ENCODE results near the gene SLC25A47.

Gene SLC25A47

GRCh38 chr14:100278702-100279101 is 44.4 kb upstream of the SLC25A47 start:
- Histone ChIP-seq H3K79me2 (ENCODE audit: control insufficient read depth, low read length) (peaks cover 68% of the 10 kb centered on the region), H3K4me2 (ENCODE audit: low read length) (no peak overlapping the region), H3K4me1 (ENCODE audit: control insufficient read depth, low read length) (peaks cover 4% of the 10 kb centered on the region), H4K20me1 (ENCODE audit: control insufficient read depth, insufficient read depth, low read depth, low read length) (peaks cover 12% of the 10 kb centered on the region), H3K27me3 (ENCODE audit: control insufficient read depth, low read length) (no peaks in the 10 kb centered on the region), H3K36me3 (ENCODE audit: control insufficient read depth, low read length) (peaks cover 72% of the 10 kb centered on the region), H3F3A (ENCODE audit: control insufficient read depth, insufficient read depth) (peaks cover 33% of the 10 kb centered on the region), H3K9me2 (replicated peaks; ENCODE audit: control insufficient read depth, low read length) (no peaks in the 10 kb centered on the region), H3K9me3 (ENCODE audit: control insufficient read depth, insufficient read depth, low read length) (no peaks in the 10 kb centered on the region), H3K27ac (ENCODE audit: low read depth, low read length) (no peak overlapping the region), H3K4me3 (ENCODE audit: low read length) (no peak overlapping the region)
- no peak for TF ChIP-seq CTCF (IDR thresholded peaks at IDR 0.05; ENCODE audit: low read depth, low read length, poor library complexity, severe bottlenecking)
- TF ChIP-seq EZH2phosphoT487 (IDR thresholded peaks at IDR 0.05; ENCODE audit: borderline replicate concordance, low read length), result no peak

DNA sequence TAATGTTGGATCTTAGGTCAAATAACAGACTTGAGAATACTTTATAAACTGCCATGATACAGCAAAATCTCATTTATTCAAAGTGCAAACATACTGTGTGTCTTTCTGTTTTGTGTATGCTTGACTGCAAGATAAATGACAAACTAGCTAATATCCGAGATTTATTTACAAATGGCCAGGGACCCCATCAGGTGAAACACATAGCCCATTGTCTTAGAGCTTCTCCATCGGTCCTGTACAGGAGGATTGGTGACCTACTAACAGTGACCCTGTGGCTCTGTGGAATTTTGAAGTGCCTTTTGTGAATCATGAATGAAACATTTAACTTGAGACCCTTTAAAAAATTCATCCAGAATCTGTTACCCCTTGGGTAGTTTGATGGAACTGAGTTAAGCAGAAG is 44.0 kb upstream of the SLC25A47 start:
- Histone ChIP-seq H3K4me3 (ENCODE audit: low read length) (no peak overlapping the region), H3K4me2 (ENCODE audit: low read length) (no peak overlapping the region), H3K9me2 (replicated peaks; ENCODE audit: control insufficient read depth, low read length) (no peaks in the 10 kb centered on the region), H3K36me3 (ENCODE audit: control insufficient read depth, low read length) (peaks cover 68% of the 10 kb centered on the region), H3F3A (ENCODE audit: control insufficient read depth, insufficient read depth) (peaks cover 36% of the 10 kb centered on the region), H3K79me2 (ENCODE audit: control insufficient read depth, low read length) (peaks cover 64% of the 10 kb centered on the region), H3K27me3 (ENCODE audit: control insufficient read depth, low read length) (no peaks in the 10 kb centered on the region), H3K9me3 (ENCODE audit: control insufficient read depth, insufficient read depth, low read length) (no peaks in the 10 kb centered on the region), H3K27ac (ENCODE audit: low read depth, low read length) (no peak overlapping the region), H3K4me1 (ENCODE audit: control insufficient read depth, low read length) (peaks cover 4% of the 10 kb centered on the region), H4K20me1 (ENCODE audit: control insufficient read depth, insufficient read depth, low read depth, low read length) (peaks cover 12% of the 10 kb centered on the region)
- TF ChIP-seq CTCF (IDR thresholded peaks at IDR 0.05; ENCODE audit: low read depth, low read length, poor library complexity, severe bottlenecking) (no peak), EZH2phosphoT487 (IDR thresholded peaks at IDR 0.05; ENCODE audit: borderline replicate concordance, low read length) (no peak)

- Histone ChIP-seq H3K4me1 (ENCODE audit: control insufficient read depth, low read length) (peaks cover 6% of the 10 kb centered on the region), H3F3A (ENCODE audit: control insufficient read depth, insufficient read depth) (peaks cover 36% of the 10 kb centered on the region), H3K9me2 (replicated peaks; ENCODE audit: control insufficient read depth, low read length) (no peaks in the 10 kb centered on the region), H3K79me2 (ENCODE audit: control insufficient read depth, low read length) (peaks cover 59% of the 10 kb centered on the region), H3K36me3 (ENCODE audit: control insufficient read depth, low read length) (peaks cover 64% of the 10 kb centered on the region), H3K4me3 (ENCODE audit: low read length) (no peak overlapping the region), H3K27ac (ENCODE audit: low read depth, low read length) (no peak overlapping the region), H3K9me3 (ENCODE audit: control insufficient read depth, insufficient read depth, low read length) (no peaks in the 10 kb centered on the region), H3K27me3 (ENCODE audit: control insufficient read depth, low read length) (no peaks in the 10 kb centered on the region), H3K4me2 (ENCODE audit: low read length) (no peak overlapping the region), H4K20me1 (ENCODE audit: control insufficient read depth, insufficient read depth, low read depth, low read length) (peaks cover 12% of the 10 kb centered on the region)
- TF ChIP-seq CTCF (IDR thresholded peaks at IDR 0.05; ENCODE audit: low read depth, low read length, poor library complexity, severe bottlenecking) (no peak), EZH2phosphoT487 (IDR thresholded peaks at IDR 0.05; ENCODE audit: borderline replicate concordance, low read length) (no peak)
Measured at GRCh38 chr14:100279563-100279962, 43.6 kb upstream of the SLC25A47 start.
